ENCODE data around the gene MICAL3.

- TF ChIP-seq CTCF (IDR thresholded peaks at IDR 0.05; ENCODE audit: low read depth, low read length) = no peak
- TF ChIP-seq EZH2phosphoT487 (IDR thresholded peaks at IDR 0.05; ENCODE audit: low read depth) = no peak
Observed at GRCh38 chr22:18059473-18059872, 35.1 kb upstream of the MICAL3 start.

Data from OCI-LY3 (cell line).